MCF 10A (cell line): ENCODE results near the gene VAV2. TPM values are rescaled to one million over a fixed set of nuclear protein-coding genes. Genes with fewer than 3 reads are reported as not detected.
A peak's percentile ranks its signal among the peaks of the same experiment; 100 is the strongest.

Experiments used
- BruUV-seq: library from RNA; stranded (reverse); fragments of 400-500 nt; replicated peaks from 2 replicates; lab custom pipeline; 2021; lab: Mats Ljungman, UMichigan
- CTCF ChIA-PET: fragments of 300-600 bp; sonication (Branson Sonifier 250); formaldehyde crosslinking; extraction: SDS; loops from one replicate; lab custom pipeline; 2021; ENCODE audit warnings: antibody characterized with exemption, inconsistent platforms; lab: Yijun Ruan, JAX
- POLR2A ChIA-PET: fragments of 300-600, 350-650 bp; sonication (Branson Sonifier 250); formaldehyde crosslinking; extraction: SDS; loops from one replicate; lab custom pipeline; 2020; ENCODE audit warnings: antibody characterized with exemption, inconsistent platforms; lab: Yijun Ruan, JAX
- DNase-seq: peaks from one replicate; pipeline ENCODE4 v3.0.0-alpha.2; 2018; ENCODE audit not compliant: unreplicated experiment
- H3K27ac Mint-ChIP-seq: one replicate; pipeline ENCODE4 v1.8.0; 2022; ENCODE audit warnings: mild to moderate bottlenecking, low read depth, mixed read lengths; ENCODE audit not compliant: unreplicated experiment
- H3K27me3 Mint-ChIP-seq: one replicate; pipeline ENCODE4 v1.8.0; 2022; ENCODE audit warnings: mixed read lengths; ENCODE audit not compliant: insufficient read depth, unreplicated experiment
- H3K36me3 Mint-ChIP-seq: one replicate; pipeline ENCODE4 v1.8.0; 2022; ENCODE audit warnings: mild to moderate bottlenecking, moderate library complexity, mixed read lengths; ENCODE audit not compliant: insufficient read depth, unreplicated experiment
- H3K4me1 Mint-ChIP-seq: one replicate; pipeline ENCODE4 v1.8.0; 2022; ENCODE audit warnings: mixed read lengths; ENCODE audit not compliant: insufficient read depth, unreplicated experiment
- H3K4me3 Mint-ChIP-seq: one replicate; pipeline ENCODE4 v1.8.0; 2022; ENCODE audit warnings: mild to moderate bottlenecking, moderate library complexity, mixed read lengths; ENCODE audit not compliant: unreplicated experiment
- H3K9me3 Mint-ChIP-seq: one replicate; pipeline ENCODE4 v1.8.0; 2022; ENCODE audit warnings: mixed read lengths; ENCODE audit not compliant: unreplicated experiment
- CTCF ChIP-seq: fragments of 200-600 bp; IDR thresholded peaks from one replicate; pipeline ENCODE4 v1.8.0; 2022; ENCODE audit warnings: antibody characterized with exemption, mild to moderate bottlenecking; ENCODE audit not compliant: unreplicated experiment
- intact Hi-C: fragments of 100-400 bp; cut with micrococcal nuclease; formaldehyde crosslinking; loops from 2 replicates; pipeline ENCODE4 v1.14.1; 2022
- total RNA-seq: library from RNA; stranded (reverse); gene quantifications from 2 replicates; pipeline ENCODE4 v1.2.3, GENCODE V29; 2022

VAV2 gene
- total RNA-seq, 1 experiment from 2014 or later, result 31.0 TPM

- no TSS peak for BruUV-seq
- peak; percentile 28 for DNase-seq
- POLR2A ChIA-PET, result no interaction called here
- intact Hi-C loops, result no loop called here
- CTCF ChIA-PET, result interaction anchor here (0.5 to 0.7 kb wide), 2 partner anchors 145 to 283 kb away, joined by 3 to 5 read pairs; no protein-coding TSS in a partner anchor
- Mint-ChIP-seq H3K36me3 (peaks cover 6% of the 10 kb centered on the region), H3K27ac (no peak within 1 kb of the TSS), H3K9me3 (no peaks in the 10 kb centered on the region), H3K4me3 (no peak within 1 kb of the TSS), H3K27me3 (peaks cover under 1% of the 10 kb centered on the region), H3K4me1 (no peaks in the 10 kb centered on the region)
- no peak for TF ChIP-seq CTCF
Measured at GRCh38 chr9:133737774-133738639, 254.1 kb downstream of the VAV2 start, which contains the start of gene SARDH. TSS of gene SARDH (minus strand) at chr9:133738352. CDS start at chr9:133734173, 4,179 bp downstream.

- H3K9me3 Mint-ChIP-seq, result no peaks in the 10 kb centered on the region
- H3K4me3 Mint-ChIP-seq, result no peak overlapping the region
- CTCF ChIA-PET, result interaction anchor here (0.7 kb wide), 1 partner anchor 146 kb away, joined by 3 read pairs; no protein-coding TSS in a partner anchor
- no TSS peak for BruUV-seq
- H3K36me3 Mint-ChIP-seq, result peaks cover 6% of the 10 kb centered on the region
- no peak for DNase-seq
- intact Hi-C loops, result no loop called here
- no peak for TF ChIP-seq CTCF
- no peak overlapping the region for H3K27ac Mint-ChIP-seq
- no peaks in the 10 kb centered on the region for H3K4me1 Mint-ChIP-seq
- H3K27me3 Mint-ChIP-seq, result no peaks in the 10 kb centered on the region
- POLR2A ChIA-PET, result no interaction called here
Measured at GRCh38 chr9:133737071-133737773, 254.9 kb downstream of the VAV2 start.

- ChIA-PET CTCF (no interaction called here), POLR2A (no interaction called here)
- peaks cover 6% of the 10 kb centered on the region for H3K36me3 Mint-ChIP-seq
- H3K4me3 Mint-ChIP-seq, result no peak overlapping the region
- no TSS peak for BruUV-seq
- no peak for TF ChIP-seq CTCF
- H3K4me1 Mint-ChIP-seq, result no peaks in the 10 kb centered on the region
- intact Hi-C loops, result no loop called here
- DNase-seq, result no peak
- H3K9me3 Mint-ChIP-seq, result no peaks in the 10 kb centered on the region
- H3K27me3 Mint-ChIP-seq, result peaks cover 2% of the 10 kb centered on the region
- H3K27ac Mint-ChIP-seq, result no peak overlapping the region
Measured at GRCh38 chr9:133735931-133736330, 256.2 kb downstream of the VAV2 start.

GRCh38 chr9:133735415-133735775, 256.7 kb downstream of the VAV2 start:
- intact Hi-C loops, result no loop called here
- peaks cover 6% of the 10 kb centered on the region for H3K36me3 Mint-ChIP-seq
- CTCF ChIA-PET, result no interaction called here
- H3K9me3 Mint-ChIP-seq, result no peaks in the 10 kb centered on the region
- TF ChIP-seq CTCF, result no peak
- POLR2A ChIA-PET, result no interaction called here
- peaks cover 7% of the 10 kb centered on the region for H3K27me3 Mint-ChIP-seq
- H3K27ac Mint-ChIP-seq, result no peak overlapping the region
- BruUV-seq, result no TSS peak
- no peak for DNase-seq
- no peak overlapping the region for H3K4me3 Mint-ChIP-seq
- H3K4me1 Mint-ChIP-seq, result no peaks in the 10 kb centered on the region
